Keratinocyte (primary cell): ENCODE measurements around the gene SEPTIN10. TPM values are rescaled to one million over a fixed set of nuclear protein-coding genes. Genes with fewer than 3 reads are reported as not detected.

Experiments
- DNase-seq: peaks from one replicate; pipeline ENCODE4 v3.0.0-alpha.2; 2011; ENCODE audit warnings: low read depth, missing footprints, low spot score
- FAIRE-seq: peaks from 2 replicates; lab custom pipeline; 2011; peaks lifted over from hg19 to GRCh38; lab: Jason Lieb, UNC
- H2AFZ ChIP-seq: 2 replicates; pipeline ENCODE4 v1.6.0; 2012; ENCODE audit warnings: low read length, control low read depth, inconsistent platforms; ENCODE audit not compliant: control insufficient read depth
- H3K27ac ChIP-seq: 2 replicates; pipeline ENCODE4 v1.5.1; 2011; ENCODE audit warnings: low read length; ENCODE audit not compliant: control insufficient read depth, insufficient read depth
- H3K27me3 ChIP-seq: 3 replicates; pipeline ENCODE4 v1.6.0; 2011; ENCODE audit warnings: low read length; ENCODE audit not compliant: control insufficient read depth, insufficient read depth; ENCODE audit errors: extremely low read depth
- H3K36me3 ChIP-seq, 2 experiments: 2 replicates in 1 of 2; 3 replicates in 1 of 2; pipeline ENCODE4 v1.5.1; 2011; ENCODE audit warnings: low read length in 2 of 2, mild to moderate bottlenecking in 1 of 2; ENCODE audit not compliant: control insufficient read depth in 2 of 2, insufficient read depth in 2 of 2; ENCODE audit errors: extremely low read depth in 1 of 2
- H3K4me1 ChIP-seq: 3 replicates; pipeline ENCODE4 v1.5.1; 2011; ENCODE audit warnings: low read length; ENCODE audit not compliant: control insufficient read depth, insufficient read depth; ENCODE audit errors: extremely low read depth
- H3K4me2 ChIP-seq: 3 replicates; pipeline ENCODE4 v1.6.0; 2011; ENCODE audit warnings: low read depth, low read length; ENCODE audit not compliant: control insufficient read depth, insufficient read depth; ENCODE audit errors: extremely low read depth
- H3K4me3 ChIP-seq, 3 experiments: fragments of 200-600 bp in 1 of 3; sonication (generic) in 1 of 3; 2 replicates in 2 of 3; 3 replicates in 1 of 3; pipeline ENCODE4 v1.5.1; 2011 to 2016; ENCODE audit warnings: low read length in 3 of 3, mild to moderate bottlenecking in 3 of 3, control low read depth in 2 of 3, inconsistent platforms in 1 of 3, low read depth in 1 of 3, mixed read lengths in 1 of 3, mixed run types in 1 of 3, moderate library complexity in 1 of 3; ENCODE audit not compliant: control insufficient read depth in 2 of 3, insufficient read depth in 2 of 3; ENCODE audit errors: extremely low read depth in 1 of 3
- H3K79me2 ChIP-seq: 2 replicates; pipeline ENCODE4 v1.6.0; 2012; ENCODE audit warnings: low read length; ENCODE audit not compliant: control insufficient read depth, insufficient read depth
- H3K9ac ChIP-seq: 3 replicates; pipeline ENCODE4 v1.6.0; 2011; ENCODE audit warnings: low read length; ENCODE audit not compliant: control insufficient read depth, insufficient read depth; ENCODE audit errors: extremely low read depth
- H3K9me1 ChIP-seq: 3 replicates; pipeline ENCODE4 v1.6.0; 2011; ENCODE audit warnings: low read length; ENCODE audit not compliant: control insufficient read depth, insufficient read depth; ENCODE audit errors: extremely low read depth
- H3K9me3 ChIP-seq: 2 replicates; pipeline ENCODE4 v1.5.1; 2012; ENCODE audit warnings: low read depth, low read length; ENCODE audit not compliant: control insufficient read depth
- H4K20me1 ChIP-seq: 3 replicates; pipeline ENCODE4 v1.6.0; 2011; ENCODE audit warnings: low read length; ENCODE audit not compliant: control insufficient read depth, insufficient read depth; ENCODE audit errors: extremely low read depth
- EZH2 ChIP-seq: IDR thresholded peaks from one replicate; pipeline ENCODE4 v1.6.1; 2012; ENCODE audit warnings: inconsistent platforms, mild to moderate bottlenecking, low read length, moderate library complexity
- dilution Hi-C: fragments of 300-500 bp; cut with MboI; formaldehyde crosslinking; loops from one replicate; pipeline ENCODE4 v1.7.0; 2020; ENCODE audit warnings: low sequenced_read_pairs; ENCODE audit not compliant: extremely low pct_ligation_motif_present
- polyA plus RNA-seq, 5 experiments: library from polyadenylated mRNA; depleted of rRNA in 3 of 5; stranded (reverse) in 3 of 5; stranded (forward) in 1 of 5; unstranded in 1 of 5; fragments of >200 nt; gene quantifications; 1 replicate in 1 of 5; 2 replicates in 3 of 5; 3 replicates in 1 of 5; pipeline versions ENCODE4 v1.2.1 to v1.2.3, GENCODE V29; 2011 to 2012; ENCODE audit warnings: missing spikeins in 2 of 5, low read depth in 1 of 5, low replicate concordance in 1 of 5
- TF ChIP-seq, protein P1 (sequence below), 3 experiments: IDR thresholded peaks in 1 of 3; conservative IDR thresholded peaks in 1 of 3; optimal IDR thresholded peaks in 1 of 3; 2 replicates in 2 of 3; 3 replicates in 1 of 3; pipeline versions ENCODE3 to v1.5.1; 2011; ENCODE audit warnings: low read length in 3 of 3, mild to moderate bottlenecking in 3 of 3, moderate library complexity in 2 of 3, control low read depth in 1 of 3, inconsistent platforms in 1 of 3; ENCODE audit not compliant: insufficient read depth in 2 of 3; ENCODE audit errors: extremely low read depth in 1 of 3

The SEPTIN10 gene
- polyA plus RNA-seq, 1 donor (not counting 4 experiments of a cell fraction or from before 2014, with no cell fraction given), result 72.6 TPM

DNA sequence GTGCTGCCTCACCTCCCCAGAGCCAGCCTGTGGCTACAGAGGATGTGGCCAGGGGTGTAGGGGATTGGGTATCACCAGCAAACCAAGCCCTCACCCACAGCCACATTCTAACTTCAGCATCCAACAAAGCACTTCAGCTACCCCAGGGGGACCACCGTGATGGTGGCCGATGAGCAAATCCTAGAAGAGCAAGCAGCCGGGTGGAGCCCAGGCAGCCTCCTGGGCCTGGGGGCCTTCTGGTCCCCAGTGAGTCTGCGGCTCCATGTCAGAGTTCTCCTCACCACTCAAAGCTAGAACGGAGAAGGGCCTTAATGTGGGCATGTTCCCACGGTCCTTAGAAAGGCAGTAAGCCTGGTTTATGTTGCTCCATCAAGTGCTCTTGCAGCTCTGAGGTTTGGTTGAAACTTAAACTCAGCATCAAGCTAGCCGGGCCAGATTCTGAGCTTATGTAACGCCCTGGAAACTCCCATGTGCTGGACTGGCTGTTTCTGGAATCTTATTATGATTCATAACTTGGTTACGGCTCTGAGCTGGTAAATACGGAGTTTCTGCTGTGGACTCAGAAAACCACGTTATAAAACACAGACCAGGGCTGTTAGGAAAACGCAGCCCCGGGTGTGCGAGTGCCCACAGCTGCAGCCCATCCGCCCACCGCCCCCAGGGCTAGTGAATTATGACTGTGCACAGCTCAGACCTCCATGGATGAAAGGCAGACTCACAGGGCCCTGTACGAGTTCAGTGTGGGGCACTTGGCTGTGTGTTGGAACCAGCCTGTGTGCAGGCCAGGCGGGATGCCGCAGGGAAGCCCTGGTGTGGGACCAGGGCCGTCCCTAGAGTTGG, 99.8 kb downstream of the SEPTIN10 start:
- Histone ChIP-seq H2AFZ (peak overlapping the region; percentile 64), H3K27ac (peak overlapping the region; percentile 37), H3K4me3 (no peak overlapping the region), H3K4me1 (peaks cover 19% of the 10 kb centered on the region), H3K36me3 (no peaks in the 10 kb centered on the region), H3K9me1 (no peaks in the 10 kb centered on the region), H3K4me2 (peak overlapping the region; percentile 25), H3K27me3 (peaks cover 3% of the 10 kb centered on the region), H3K9me3 (no peaks in the 10 kb centered on the region), H3K9ac (peak overlapping the region; percentile 40), H4K20me1 (no peaks in the 10 kb centered on the region), H3K79me2 (no peaks in the 10 kb centered on the region)
- DNase-seq (peak; percentile 19), FAIRE-seq (peak; percentile 79)
- dilution Hi-C loops, result no loop called here
- TF ChIP-seq, protein P1, sequence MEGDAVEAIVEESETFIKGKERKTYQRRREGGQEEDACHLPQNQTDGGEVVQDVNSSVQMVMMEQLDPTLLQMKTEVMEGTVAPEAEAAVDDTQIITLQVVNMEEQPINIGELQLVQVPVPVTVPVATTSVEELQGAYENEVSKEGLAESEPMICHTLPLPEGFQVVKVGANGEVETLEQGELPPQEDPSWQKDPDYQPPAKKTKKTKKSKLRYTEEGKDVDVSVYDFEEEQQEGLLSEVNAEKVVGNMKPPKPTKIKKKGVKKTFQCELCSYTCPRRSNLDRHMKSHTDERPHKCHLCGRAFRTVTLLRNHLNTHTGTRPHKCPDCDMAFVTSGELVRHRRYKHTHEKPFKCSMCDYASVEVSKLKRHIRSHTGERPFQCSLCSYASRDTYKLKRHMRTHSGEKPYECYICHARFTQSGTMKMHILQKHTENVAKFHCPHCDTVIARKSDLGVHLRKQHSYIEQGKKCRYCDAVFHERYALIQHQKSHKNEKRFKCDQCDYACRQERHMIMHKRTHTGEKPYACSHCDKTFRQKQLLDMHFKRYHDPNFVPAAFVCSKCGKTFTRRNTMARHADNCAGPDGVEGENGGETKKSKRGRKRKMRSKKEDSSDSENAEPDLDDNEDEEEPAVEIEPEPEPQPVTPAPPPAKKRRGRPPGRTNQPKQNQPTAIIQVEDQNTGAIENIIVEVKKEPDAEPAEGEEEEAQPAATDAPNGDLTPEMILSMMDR (optimal IDR thresholded peaks at IDR 0.05 in 1 of 3, IDR thresholded peaks at IDR 0.05 in 1 of 3, conservative IDR thresholded peaks at IDR 0.05 in 1 of 3; ENCODE audit: extremely low read depth in 1 of 3, insufficient read depth in 2 of 3, low read length in 3 of 3), result no peak
- no peak for TF ChIP-seq EZH2

DNA sequence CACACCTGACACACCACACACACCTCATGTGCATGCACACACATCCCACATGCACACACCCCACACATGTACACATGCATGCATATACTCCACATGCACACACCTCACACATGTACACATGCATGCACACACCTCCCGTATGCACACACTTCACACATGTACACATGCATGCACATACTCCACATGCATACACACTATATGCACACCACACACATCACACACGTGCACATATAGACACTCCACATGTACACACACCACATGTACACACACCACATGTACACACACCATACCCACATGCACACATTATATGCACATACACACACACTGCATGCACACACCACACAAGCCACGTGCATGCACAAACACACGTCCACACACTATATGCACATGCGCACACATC, 100.5 kb downstream of the SEPTIN10 start:
- H2AFZ ChIP-seq, result no peak overlapping the region
- no peaks in the 10 kb centered on the region for H3K36me3 ChIP-seq
- no peak overlapping the region for H3K27ac ChIP-seq
- no peak overlapping the region for H3K9ac ChIP-seq
- FAIRE-seq, result peak; percentile 46
- no peaks in the 10 kb centered on the region for H3K9me1 ChIP-seq
- DNase-seq, result no peak
- no peaks in the 10 kb centered on the region for H4K20me1 ChIP-seq
- H3K4me2 ChIP-seq, result no peak overlapping the region
- H3K9me3 ChIP-seq, result no peaks in the 10 kb centered on the region
- peaks cover 3% of the 10 kb centered on the region for H3K27me3 ChIP-seq
- no peak overlapping the region for H3K4me3 ChIP-seq
- no peak for TF ChIP-seq EZH2
- TF ChIP-seq, protein P1 (optimal IDR thresholded peaks at IDR 0.05 in 1 of 3, IDR thresholded peaks at IDR 0.05 in 1 of 3, conservative IDR thresholded peaks at IDR 0.05 in 1 of 3; ENCODE audit: extremely low read depth in 1 of 3, insufficient read depth in 2 of 3, low read length in 3 of 3), result no peak
- peaks cover 19% of the 10 kb centered on the region for H3K4me1 ChIP-seq
- dilution Hi-C loops, result no loop called here
- no peaks in the 10 kb centered on the region for H3K79me2 ChIP-seq
